Testis (tissue), 3 donors: ENCODE measurements around the gene PKNOX2. TPM values are rescaled to one million over a fixed set of nuclear protein-coding genes. Genes with fewer than 3 reads are reported as not detected.

Experiments used
- DNase-seq: peaks from one replicate; pipeline ENCODE4 v3.0.0-alpha.2; 2019
- H3K27ac ChIP-seq, 2 donors: fragments of 200-600 bp; sonication (generic); one replicate each; pipeline ENCODE4 v1.5.1; 2019
- H3K27me3 ChIP-seq: fragments of 200-600 bp; sonication (generic); one replicate; pipeline ENCODE4 v1.5.1; 2019
- H3K36me3 ChIP-seq: fragments of 200-600 bp; sonication (generic); one replicate; pipeline ENCODE4 v1.5.1; 2017; ENCODE audit warnings: low read depth; ENCODE audit errors: missing control alignments
- H3K4me1 ChIP-seq: fragments of 200-600 bp; sonication (generic); one replicate; pipeline ENCODE4 v1.5.1; 2019
- H3K4me3 ChIP-seq, 2 donors: fragments of 200-600 bp; sonication (generic); one replicate each; pipeline ENCODE4 v1.5.1; 2017 to 2019
- H3K9me3 ChIP-seq: fragments of 200-600 bp; sonication (generic); one replicate; pipeline ENCODE4 v1.5.1; 2017
- CTCF ChIP-seq, 3 experiments: fragments of 450-650 bp in 2 of 3; fragments of 200-600 bp in 1 of 3; sonication (generic) in 1 of 3; IDR thresholded peaks; one replicate each; pipeline ENCODE4 v1.5.1; 2016 to 2019; ENCODE audit warnings: antibody characterized with exemption in 3 of 3, mild to moderate bottlenecking in 2 of 3, moderate library complexity in 1 of 3
- POLR2A ChIP-seq: fragments of 450-650 bp; IDR thresholded peaks from one replicate; pipeline ENCODE4 v1.6.1; 2017; ENCODE audit warnings: antibody characterized with exemption, mild to moderate bottlenecking, moderate library complexity
- WGBS, 2 donors: methylation state at CpG; one replicate each; pipeline ENCODE4 v1.1.5; 2018; 5-methylcytosine and 5-hydroxymethylcytosine counted together
- intact Hi-C: fragments of 100-400 bp; cut with DNase I; formaldehyde crosslinking; loops from one replicate; pipeline ENCODE4 v1.15.1; 2023; ENCODE audit warnings: low total_unique reads
- polyA plus RNA-seq: library from polyadenylated mRNA; stranded (reverse); fragments of 350-450 nt; fragmentation: Illumina TruSeq; extraction: RNeasy Lipid Tissue Mini Kit (QIAGEN cat#74804); gene quantifications from one replicate; pipeline ENCODE4 v1.2.3, GENCODE V29; 2014; ENCODE audit warnings: low read depth, low replicate concordance; ENCODE audit not compliant: insufficient read depth
- total RNA-seq, 2 donors: library from RNA; depleted of rRNA; stranded (reverse); fragments of >200 nt; gene quantifications; one replicate each; pipeline ENCODE4 v1.2.3, GENCODE V29; 2016

The PKNOX2 gene
- total and polyA plus RNA-seq, 3 donors from 2014 or later: 5.5 to 10.4 (median 7.3) TPM

- no peaks in the 10 kb centered on the region for H3K36me3 ChIP-seq
- H3K27ac ChIP-seq: no peak overlapping the region
- no peaks in the 10 kb centered on the region for H3K4me1 ChIP-seq
- no peaks in the 10 kb centered on the region for H3K27me3 ChIP-seq
- no peak for DNase-seq
- 84 to 85% methylated on average over 8 of the region's 8 CpGs for WGBS, 2 donors
- H3K9me3 ChIP-seq: no peaks in the 10 kb centered on the region
- intact Hi-C loops: no loop called here
- H3K4me3 ChIP-seq: no peak overlapping the region
- TF ChIP-seq CTCF (IDR thresholded peaks at IDR 0.05): no peak
- no peak for TF ChIP-seq POLR2A
These were observed 69.3 kb downstream of the PKNOX2 start for GRCh38 chr11:125233736-125234275.

GRCh38 chr11:125235071-125235471, 70.5 kb downstream of the PKNOX2 start:
- Histone ChIP-seq H3K36me3 (no peaks in the 10 kb centered on the region), H3K9me3 (no peaks in the 10 kb centered on the region), H3K4me1 (no peaks in the 10 kb centered on the region), H3K27ac (no peak overlapping the region), H3K27me3 (no peaks in the 10 kb centered on the region), H3K4me3 (no peak overlapping the region)
- WGBS, 2 donors: 93 to 95% methylated on average over 2 to 5 of the region's 5 CpGs
- intact Hi-C loops: no loop called here
- TF ChIP-seq CTCF (IDR thresholded peaks at IDR 0.05) (no peak), POLR2A (no peak)
- DNase-seq: no peak

- H3K27me3 ChIP-seq: no peaks in the 10 kb centered on the region
- no peaks in the 10 kb centered on the region for H3K9me3 ChIP-seq
- TF ChIP-seq CTCF (IDR thresholded peaks at IDR 0.05): no peak
- no peak for TF ChIP-seq POLR2A
- no peaks in the 10 kb centered on the region for H3K4me1 ChIP-seq
- intact Hi-C loops: no loop called here
- H3K27ac ChIP-seq: no peak overlapping the region
- no peaks in the 10 kb centered on the region for H3K36me3 ChIP-seq
- H3K4me3 ChIP-seq: no peak overlapping the region
- no peak for DNase-seq
- 65 to 81% methylated on average over 22 to 24 of the region's 24 CpGs for WGBS, 2 donors
These were observed 71.7 kb downstream of the PKNOX2 start for GRCh38 chr11:125236072-125236825.

GRCh38 chr11:125239585-125240560, 75.3 kb downstream of the PKNOX2 start:
- TF ChIP-seq POLR2A (no peak), CTCF (IDR thresholded peaks at IDR 0.05) (no peak)
- Histone ChIP-seq H3K9me3 (no peaks in the 10 kb centered on the region), H3K27ac (no peak overlapping the region), H3K4me3 (no peak overlapping the region), H3K36me3 (no peaks in the 10 kb centered on the region), H3K4me1 (no peaks in the 10 kb centered on the region), H3K27me3 (no peaks in the 10 kb centered on the region)
- WGBS, 2 donors: 79 to 86% methylated on average over 26 of the region's 26 CpGs
- no peak for DNase-seq
- intact Hi-C loops: no loop called here
